GM19023 (cell line): ENCODE results near the gene REV1.
"Not testable (repeated sequence)": the region's sequence is repeated elsewhere in the genome, so short reads cannot be mapped to it uniquely, and the experiment has no call there.

Source experiments
- ATAC-seq: cut with Tn5 transposase; IDR thresholded peaks from one replicate; pipeline ENCODE4 v1.9.1; 2021; ENCODE audit warnings: mild to moderate bottlenecking, moderate library complexity; ENCODE audit not compliant: unreplicated experiment

The REV1 gene

DNA sequence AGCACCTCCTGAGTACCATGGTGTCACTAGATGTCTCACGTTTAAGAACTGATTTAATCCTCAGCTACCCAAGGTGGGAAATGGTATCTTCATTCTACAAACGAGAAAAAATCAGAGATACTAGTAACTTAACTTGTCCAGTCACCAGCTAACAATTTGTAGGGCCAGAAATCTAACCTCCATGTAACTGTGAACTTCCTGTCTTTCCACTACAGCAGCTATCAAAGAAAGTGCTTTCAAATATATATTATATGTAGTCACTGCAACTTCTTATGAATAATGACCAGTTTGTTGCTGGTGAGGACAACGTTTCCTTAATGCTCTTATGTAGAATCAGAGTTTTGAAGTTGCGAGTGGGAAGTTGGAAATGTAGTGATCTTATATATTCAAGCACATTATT, 1.9 kb downstream of the REV1 start:
- ATAC-seq, result no peak

DNA sequence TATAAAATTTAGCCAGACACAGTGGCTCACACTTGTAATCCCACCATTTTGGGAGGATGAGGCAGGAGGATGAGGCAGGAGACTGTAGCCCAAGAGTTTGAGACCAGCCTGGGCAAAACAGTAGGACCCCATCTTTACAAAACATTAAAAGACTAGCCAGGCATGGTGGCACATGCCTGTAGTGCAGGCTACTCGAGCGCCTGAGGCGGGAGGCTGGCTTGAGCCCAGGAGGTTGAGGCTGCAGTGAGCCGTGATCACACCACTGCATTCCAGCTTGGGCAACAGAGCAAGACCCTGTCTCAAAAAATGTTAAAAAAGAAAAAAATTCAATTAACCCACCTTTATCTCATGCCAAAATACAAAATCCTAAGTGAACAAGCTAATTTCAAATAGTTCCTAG, 4.0 kb downstream of the REV1 start:
- ATAC-seq, result no peak

DNA sequence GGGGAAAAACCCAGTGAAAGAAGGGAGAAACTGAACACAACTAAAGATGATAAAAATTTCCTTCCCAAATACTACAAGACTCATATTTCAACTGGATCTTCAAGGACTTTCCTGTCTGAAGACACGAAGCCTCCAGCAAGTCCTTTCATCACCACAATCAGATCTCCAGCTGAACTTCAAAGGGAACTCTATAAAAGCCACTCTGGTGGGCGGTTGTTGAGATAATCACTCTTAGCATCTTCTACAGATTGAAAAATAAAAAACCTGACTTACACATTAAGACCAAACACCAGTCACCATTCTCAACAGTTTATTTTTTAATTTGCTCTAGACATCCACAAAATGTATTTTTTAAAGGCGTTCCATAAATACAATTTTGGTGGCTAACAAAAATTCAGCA, 4.4 kb downstream of the REV1 start:
- no peak for ATAC-seq

DNA sequence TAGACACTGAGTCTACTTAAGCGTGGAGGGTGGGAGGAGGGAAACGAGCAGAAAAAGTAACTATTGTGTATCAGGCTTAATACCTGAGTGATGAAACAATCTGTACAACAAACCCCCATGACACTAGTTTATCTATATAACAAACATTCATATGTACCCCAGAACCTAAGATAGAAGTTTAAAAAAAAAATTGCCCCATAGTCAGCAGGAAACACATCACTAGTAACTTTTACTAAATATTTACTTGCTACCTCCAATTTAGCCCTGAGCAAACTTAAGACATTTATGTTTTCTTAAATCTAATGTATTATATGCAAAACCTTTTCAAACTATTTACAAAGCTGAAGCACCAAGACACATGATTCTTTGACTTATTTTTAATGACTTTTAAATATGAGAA, 5.6 kb downstream of the REV1 start:
- no peak for ATAC-seq

DNA sequence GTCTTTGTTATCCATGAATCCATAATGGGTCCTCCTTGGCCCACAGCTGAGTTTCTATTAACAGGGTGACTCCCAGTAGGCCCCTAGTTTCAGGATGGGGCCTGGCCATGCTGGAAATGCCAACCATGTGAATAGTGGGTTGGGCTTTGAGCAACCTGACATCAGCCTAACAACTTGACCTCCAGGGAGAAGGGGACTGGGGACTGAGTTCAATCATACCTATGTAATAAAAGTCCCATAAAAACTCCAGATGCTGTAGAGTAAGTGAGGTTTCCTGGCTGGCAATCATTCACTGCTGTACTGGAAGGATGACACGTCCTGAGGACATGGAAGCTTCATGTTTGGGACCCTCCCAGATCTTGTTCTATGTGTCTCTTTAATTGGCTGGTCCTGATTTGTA, 7.9 kb downstream of the REV1 start:
- ATAC-seq, result no peak

DNA sequence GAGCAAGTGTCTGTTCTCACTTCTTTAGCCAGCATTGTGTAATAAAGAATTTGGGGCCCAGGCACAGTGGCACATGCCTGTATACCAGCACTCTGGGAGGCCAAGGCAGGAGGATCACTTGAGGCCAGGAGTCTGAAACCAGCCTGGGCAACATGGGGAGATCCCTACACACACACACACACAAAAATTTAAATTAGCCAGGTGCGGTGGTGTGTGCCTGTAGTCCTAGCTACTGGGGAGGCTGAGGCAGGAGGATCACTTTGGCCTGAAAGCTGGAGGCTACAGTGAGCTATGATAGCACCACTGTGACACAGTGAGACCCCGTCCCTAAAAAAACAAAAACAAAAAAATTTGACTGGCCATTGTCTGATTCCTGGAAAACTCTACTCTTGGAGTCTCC, 8.3 kb downstream of the REV1 start:
- no peak for ATAC-seq

DNA sequence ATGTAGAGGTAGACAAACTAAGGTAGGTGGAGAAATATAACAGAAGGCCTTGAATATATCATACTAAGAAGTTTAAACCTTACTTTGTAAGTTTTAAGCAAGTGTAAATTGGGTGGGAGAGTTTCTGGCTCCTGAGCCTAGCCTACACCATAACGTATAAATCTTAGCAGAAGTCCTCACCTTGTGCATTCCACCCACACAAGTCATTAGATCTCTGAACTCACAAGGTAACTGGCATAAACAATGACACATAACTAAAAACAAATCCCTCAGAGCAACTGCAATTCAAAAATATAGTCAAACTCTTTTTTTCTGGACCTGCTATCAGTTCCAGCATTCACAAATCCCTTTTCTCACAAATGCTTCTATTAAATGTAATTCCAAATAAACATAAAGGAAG, 9.4 kb downstream of the REV1 start:
- ATAC-seq, result no peak

DNA sequence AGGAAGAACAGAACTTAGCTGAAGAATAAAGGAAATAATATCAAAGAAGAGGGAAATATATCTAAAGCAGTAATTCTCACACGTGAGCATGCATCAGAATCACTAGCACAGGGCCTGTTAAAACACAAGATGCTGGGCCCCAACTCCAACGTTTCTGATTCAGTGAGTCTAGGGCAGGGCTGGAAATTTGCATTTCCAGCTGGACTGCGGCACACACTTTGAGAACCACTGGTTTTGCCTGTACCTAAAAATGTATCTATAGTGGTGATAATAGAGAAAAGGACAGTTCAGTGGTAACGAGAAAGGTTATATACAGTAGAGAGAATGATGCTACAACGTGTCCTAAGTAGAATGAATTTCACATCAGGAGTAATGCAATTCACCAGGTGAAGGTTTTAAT, 11.2 kb downstream of the REV1 start:
- ATAC-seq, result no peak

DNA sequence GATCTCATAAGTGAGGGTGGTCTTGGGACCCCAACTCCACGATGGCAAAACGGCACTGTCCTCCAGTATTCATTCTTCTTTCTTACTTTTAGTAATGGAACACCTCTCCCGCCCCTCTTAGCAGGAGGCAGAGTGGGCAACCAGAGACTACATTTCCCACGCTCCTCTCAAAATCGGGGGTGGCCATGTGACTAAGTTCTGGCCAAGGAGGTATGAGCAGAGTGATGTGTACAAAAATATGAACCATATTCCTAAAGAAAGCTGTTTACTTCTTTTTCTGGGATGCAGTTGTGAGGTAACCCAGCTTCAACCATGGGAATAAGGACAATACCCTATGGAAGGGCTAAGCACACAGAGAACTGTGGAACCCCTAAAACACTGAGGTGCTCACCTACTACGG, 12.8 kb downstream of the REV1 start:
- no peak for ATAC-seq

DNA sequence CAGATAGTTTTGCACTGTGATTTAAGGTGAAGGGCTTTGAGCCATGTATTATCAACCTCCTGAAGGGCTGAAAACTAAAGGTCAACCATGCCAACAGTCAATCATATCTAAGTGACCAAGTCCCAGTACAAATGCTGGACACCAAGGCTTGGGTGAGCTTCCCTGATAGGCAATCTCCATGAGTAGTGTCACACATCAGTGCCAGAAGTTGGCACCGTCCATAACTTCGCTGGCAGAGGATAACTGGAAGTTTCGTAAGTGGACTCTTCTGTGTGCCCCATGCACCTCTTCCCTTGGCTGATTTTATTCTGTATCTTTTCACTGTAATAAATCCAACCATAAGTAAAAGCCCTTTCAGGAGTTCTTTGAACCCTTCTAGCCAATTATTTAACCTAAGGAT, 13.2 kb downstream of the REV1 start:
- no peak for ATAC-seq

DNA sequence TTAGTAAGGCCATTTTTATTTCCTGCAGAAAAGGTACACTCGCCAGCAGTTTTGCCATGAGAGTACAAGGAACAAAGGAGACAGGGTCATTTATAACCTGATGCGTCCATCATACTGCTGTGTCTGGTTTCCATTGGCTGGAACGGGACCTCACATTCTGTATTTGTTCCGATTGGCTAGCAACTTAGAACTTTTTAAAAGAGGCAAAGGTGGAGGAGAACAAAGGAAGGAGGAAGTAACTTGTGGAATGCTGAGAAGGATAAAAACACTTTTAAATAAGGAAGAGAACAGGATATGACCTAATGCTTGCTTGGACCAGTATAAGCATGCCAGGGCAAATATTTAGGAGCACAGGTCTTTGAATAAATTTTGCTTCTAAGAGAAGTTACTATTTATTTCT, 14.7 kb downstream of the REV1 start:
- ATAC-seq, result not testable (repeated sequence)

DNA sequence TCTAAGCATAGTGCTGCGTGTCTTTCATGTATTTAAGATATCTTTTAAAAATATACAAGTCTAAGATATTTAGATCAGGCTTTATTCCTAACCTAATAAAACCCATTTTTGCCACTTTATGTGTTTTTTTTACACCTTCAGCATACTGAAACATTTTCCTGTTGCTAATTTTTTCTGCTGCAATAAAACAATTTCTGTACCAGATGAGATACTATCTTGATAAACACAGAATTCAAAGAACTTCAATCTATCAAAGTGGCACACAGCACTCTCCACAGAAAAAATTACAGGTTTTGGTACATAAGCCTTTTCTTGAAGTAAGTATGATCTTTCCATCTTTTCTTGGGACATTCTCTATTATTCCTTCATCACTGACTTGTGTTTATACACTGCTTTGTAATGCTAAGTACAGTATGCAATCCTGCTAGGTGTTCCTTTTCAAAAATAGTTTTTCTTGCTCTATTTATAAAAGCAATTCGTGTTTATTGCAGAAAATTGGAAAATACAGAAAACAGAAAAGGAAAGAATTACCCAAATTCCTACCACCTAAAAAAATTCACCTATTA, 16.2 kb downstream of the REV1 start:
- no peak for ATAC-seq

DNA sequence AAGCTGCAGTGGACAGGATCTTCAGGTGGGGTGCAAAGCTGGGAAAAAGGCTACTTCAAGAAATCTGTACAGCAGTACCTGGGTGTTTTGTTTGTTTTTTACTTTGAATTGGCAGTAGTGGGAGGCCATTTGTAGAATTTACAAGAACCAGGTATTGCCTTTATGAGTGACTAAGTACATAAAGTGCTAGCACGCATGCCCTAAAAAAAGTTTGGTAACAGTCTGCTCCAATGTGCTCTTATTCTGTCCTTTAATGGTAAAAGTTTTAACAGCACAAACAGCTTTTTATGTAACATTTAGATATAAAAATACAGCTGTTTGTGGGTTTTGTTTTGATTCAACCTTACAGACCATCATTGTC, 17.2 kb downstream of the REV1 start:
- ATAC-seq, result no peak

DNA sequence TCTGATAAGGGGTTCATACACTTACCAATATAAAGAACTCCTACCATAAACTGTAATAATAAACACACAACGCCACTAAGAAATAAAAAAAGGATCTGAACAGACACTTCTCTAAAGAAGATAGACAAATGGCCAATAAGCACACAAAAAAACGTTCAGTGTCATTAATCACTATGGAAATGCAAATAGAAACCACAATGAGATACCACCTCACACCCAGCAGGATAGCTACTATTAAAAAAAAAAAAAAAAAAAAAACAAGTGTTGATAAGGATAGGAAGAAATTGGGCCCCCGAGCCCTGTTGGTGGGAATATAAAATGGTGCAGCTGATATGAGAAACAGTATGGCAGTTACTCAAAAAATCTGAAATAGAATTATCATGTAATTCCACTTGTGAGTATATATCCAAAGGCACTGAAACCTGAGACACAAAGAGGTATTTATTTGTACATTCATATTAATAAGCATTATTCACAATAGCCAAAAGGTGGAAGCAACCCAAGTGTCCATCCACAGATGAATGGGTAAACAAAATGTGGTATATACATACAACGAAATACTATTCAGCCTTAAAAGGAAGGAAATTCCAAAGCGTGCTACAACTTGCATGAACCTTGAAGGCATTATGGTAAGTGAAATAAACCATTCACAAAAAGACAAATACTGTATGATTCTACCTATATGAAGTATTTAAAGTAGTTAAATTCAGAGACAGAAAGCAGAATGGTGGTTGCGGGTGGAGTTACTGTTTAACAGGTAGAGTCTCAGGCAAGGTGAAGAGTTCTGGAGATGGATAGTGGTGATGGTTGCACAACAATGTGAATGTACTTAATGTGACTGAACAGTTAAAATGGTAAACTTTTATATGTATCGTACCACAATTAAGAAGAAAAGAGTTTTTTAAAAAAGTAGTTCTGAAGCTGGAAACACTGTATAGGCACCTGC, 17.9 kb downstream of the REV1 start:
- ATAC-seq, result no peak

DNA sequence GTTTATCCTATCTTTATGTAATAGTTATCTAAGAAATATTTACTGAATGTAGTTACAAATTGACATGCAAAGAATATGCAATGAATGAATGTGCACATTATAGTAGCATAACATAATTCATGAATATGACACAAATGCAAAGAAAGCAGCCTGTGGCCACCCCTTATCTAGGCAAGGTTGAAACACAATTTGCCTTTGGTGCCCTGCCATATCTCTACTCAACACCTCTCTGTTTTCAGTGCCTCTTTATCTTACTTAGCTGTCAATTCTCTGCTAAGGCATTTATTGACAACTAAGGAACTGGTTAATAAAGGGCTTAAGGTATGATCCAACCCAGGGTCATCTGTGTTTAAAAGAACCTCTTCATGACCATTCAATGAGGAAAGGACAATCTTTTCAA, 18.9 kb downstream of the REV1 start:
- ATAC-seq, result no peak

DNA sequence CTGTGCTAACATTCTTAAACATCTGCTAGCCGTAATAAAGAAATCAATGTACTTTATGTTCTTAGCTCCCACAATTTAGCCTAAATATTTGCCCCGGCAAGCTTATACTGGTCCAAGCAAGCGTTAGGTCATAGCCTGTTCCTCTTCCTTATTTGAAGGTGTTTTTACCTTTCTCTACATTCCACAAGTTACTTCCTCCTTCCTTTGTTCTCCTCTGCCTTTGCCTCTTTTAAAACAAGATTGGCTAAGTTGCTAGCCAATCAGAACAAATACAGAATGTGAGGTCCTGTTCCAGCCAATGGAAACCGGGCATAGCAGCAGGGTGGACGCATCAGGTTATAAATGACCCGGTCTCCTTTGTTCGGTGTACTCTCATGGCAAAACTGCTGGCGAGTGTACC, 19.4 kb downstream of the REV1 start:
- ATAC-seq, result not testable (repeated sequence)

DNA sequence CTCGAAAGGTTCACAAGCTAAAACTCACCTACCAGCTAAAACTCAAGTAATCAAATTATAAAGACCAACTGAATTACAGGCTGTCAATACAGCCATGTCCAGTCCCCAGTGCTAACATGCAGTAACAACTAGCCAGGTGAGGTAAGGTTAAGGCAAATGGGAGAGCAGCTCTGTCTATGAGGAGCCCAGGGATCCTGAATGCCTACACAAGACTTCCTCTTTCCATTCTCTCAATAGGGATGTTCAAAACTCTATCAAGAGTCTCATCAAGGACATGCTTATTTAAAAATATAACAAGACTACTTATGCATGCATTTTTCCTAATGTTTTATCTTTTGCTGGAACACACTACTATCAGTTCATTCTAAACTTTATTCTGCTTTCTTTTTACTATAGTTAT, 20.4 kb downstream of the REV1 start:
- no peak for ATAC-seq

DNA sequence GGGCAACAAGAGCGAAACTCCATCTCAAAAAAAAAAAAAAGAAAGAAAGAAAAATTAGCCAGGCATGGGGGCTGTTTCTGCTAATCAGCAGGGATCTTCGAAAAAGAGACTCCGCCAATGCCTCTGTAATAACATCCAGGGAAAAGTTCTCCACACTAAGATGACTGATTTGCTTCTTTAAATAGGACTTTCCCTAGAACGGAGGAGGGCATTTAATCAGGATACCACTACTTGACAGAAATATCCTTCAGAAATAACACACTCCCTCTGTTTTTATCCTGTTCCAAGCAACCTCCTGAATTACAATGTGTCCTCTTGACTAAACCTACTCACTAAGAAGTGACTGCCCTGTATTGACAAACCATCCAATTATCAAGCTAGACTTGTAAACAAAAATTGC, 21.7 kb downstream of the REV1 start:
- ATAC-seq, result no peak

DNA sequence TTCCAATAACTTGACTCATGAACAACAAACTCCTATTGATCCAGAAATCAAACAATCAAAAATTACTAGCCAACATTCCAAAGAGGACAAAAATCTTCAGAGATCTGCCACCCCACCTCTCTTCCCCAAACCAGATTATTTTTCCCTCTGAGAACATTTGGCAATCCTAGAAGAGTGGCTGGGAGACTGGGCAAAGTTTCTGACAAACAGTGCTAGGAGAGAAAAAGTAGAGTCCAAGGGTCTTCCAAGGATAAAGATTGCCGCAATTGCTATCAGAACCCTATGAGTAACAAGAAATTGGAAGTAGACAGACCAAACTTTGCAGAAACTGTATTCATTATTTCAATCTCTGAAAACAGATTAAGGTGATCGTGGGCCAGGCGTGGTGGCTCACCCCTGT, 22.4 kb downstream of the REV1 start:
- no peak for ATAC-seq

DNA sequence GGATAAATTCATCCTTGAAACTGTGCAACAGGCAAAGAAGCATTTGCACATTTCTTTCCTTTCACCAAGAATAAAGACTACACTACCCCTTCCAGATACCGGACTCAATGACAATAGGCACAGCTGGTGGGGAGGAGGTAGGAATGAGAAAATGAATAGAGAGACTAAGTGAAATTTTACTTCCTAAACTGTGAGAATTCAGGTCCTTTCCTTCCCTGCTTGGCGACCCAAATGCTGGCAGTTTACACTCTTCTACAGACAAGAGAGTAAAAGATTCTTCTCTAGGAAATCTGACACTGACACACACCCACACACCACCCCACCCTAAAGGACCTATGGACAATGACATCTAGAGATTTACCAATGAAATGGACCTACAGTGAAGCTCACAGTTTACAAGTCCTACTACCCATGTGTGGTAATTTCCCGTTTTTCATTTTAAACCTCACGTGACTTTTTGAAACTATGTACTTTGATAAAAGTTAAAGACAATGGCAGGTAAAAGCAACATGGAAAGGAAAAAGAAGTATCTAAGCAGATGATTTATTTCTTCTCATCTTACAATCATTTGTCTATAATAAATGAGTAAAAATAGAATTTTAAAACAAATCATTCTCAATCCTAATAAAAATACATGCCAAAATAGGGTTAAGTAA, 27.9 kb downstream of the REV1 start:
- ATAC-seq, result no peak

DNA sequence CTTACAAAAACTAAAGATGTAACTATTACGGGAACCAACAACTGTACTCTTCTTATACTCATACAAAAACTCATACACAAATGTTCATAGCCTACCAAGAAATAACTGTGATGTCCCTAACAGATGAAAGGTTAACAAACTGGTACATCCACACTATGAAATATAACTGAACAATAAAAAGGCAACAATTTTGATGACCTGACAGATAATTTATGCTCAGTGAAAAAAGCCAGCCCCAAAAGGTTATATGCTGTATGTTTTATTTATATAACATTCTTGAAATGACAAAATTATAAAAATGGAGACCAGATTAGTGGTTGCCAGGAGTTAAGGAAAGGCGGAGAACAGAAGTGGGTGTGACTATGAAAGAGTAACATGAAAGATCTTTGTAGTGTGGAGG, 31.3 kb downstream of the REV1 start:
- no peak for ATAC-seq

DNA sequence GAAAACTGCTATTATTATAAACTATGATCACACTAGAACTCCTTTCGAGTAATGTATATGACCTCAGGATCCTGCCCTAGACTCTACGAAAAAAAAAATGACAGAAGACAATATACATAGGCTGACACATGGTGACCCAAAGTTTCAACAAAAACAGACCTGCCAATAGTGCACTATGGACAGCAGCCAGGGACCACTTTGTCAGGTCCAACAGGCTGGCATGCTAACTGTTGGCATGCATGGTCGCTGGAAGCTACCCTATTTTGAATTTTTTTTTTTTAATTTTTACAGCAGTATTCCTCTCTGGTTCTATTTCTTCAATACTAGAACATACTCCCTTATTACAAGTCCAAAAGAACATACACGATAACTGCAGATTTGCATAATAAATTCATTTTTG, 38.1 kb downstream of the REV1 start:
- ATAC-seq, result no peak
